Activated CD4-positive, alpha-beta T cell treated with anti-CD3 and anti-CD28 coated beads, Interleukin-2, amount 10 ng/mL, durations not matched to agents 7 days and 5 days (primary cell): Measurements from ENCODE around the gene NTMT2. TPM values are rescaled to one million over a fixed set of nuclear protein-coding genes. Genes with fewer than 3 reads are reported as not detected.

Source experiments
- microRNA-seq: library from miRNA; unstranded; fragments of <30 nt; microRNA quantifications from one replicate; pipeline ENCODE4 v1.2.0, GENCODE V29; 2021; ENCODE audit warnings: borderline microRNAs expressed, borderline replicate concordance
- total RNA-seq, 2 experiments: library from RNA; stranded (reverse); gene quantifications; one replicate each; pipeline ENCODE4 v1.2.3, GENCODE V29; 2021

NTMT2 gene
- total RNA-seq, 2 experiments from 2014 or later, result not detected

Small RNA genes within 50 kb of the gene (microRNA-seq; reads per million reads assigned to microRNA genes)
- gene MIR3119-1, result not detected
- gene MIR3119-2, result not detected

Other genes starting within 250 kb of the NTMT2 start
- gene KIFAP3, start 71.3 kb upstream of the NTMT2 start, total RNA-seq, result 10 to 100 TPM; 21.6 to 24.1 TPM